Activated CD8-positive, alpha-beta memory T cell treated with anti-CD3 and anti-CD28 coated beads for 48 hours (primary cell): Measurements from ENCODE around the gene PFDN4.

Source experiments
- DNase-seq, 3 experiments: peaks; one replicate each; pipeline ENCODE4 v3.0.0-alpha.2; 2020; ENCODE audit warnings: low read depth in 2 of 3, low spot score in 2 of 3

The PFDN4 gene

DNA sequence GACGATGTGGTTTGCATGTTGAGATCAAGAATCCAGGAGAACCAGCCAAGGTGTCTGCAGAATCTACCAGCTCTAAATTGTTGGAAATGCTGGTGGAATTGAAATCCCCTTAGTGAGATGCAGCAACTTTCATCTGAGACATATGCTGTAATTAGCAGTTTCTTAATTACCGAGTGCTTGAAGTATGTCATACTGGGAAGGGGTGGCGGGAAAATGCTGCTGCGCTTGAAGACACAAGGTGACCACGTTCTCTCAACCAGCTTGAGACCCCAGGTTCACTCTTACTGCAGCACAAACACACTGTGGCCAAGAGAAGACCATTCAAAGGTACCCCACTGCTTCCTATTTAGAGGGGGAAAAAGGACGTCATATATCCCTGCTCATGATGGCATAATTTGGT, 59.0 kb downstream of the PFDN4 start:
- no peak for DNase-seq

DNA sequence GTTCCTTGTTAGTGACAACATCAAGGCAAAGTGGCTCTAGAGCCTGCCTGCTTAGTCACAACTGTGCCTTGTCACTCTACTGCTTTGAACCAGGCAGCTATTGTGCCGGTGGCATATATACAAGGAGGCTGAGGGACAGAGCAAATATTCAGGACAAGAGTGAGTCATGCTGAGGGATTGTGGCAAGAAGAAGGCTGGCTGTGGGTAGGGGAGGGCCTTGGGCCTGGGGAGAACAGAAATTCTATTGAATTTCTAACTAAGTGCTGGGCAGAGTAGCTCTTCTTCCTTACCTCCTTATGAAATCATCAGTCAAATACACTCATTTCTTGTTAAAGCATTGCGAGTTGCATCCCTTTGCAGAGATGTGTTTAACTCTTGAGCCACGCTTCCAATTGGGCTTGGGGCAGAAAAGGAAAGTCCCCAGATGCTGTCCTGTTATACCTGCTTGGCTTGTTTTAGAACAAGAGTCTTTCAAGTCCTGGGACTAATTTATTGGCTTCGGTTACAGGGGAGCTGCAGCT, 59.7 kb downstream of the PFDN4 start:
- DNase-seq: no peak

DNA sequence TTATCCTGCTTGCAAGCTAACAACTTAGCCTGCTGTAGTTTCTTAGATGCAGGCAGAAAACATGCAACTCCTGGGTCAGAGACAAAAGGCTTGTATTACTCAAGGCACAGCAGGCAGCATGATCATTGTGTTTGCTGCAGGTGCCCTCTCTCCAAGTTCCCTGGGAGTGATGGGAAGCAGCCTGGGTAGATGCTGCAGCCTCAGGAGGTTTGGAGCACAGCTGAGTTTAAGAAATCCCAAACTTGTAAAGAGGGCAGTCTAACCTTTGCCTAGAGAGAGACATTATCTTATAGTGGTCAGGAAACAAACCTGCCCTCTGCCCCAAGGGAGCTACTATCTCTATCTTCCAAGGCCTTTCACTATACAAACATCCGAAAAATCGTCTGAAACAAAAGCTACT, 61.1 kb downstream of the PFDN4 start:
- DNase-seq: no peak
